ENCODE results near the gene MIF4GD. TPM values are rescaled to one million over a fixed set of nuclear protein-coding genes. Genes with fewer than 3 reads are reported as not detected.

Gene MIF4GD
- total and polyA plus RNA-seq, 2 of the 4 experiments (the other 2 are of a cell fraction): 4.1 to 6.9 TPM

DNA sequence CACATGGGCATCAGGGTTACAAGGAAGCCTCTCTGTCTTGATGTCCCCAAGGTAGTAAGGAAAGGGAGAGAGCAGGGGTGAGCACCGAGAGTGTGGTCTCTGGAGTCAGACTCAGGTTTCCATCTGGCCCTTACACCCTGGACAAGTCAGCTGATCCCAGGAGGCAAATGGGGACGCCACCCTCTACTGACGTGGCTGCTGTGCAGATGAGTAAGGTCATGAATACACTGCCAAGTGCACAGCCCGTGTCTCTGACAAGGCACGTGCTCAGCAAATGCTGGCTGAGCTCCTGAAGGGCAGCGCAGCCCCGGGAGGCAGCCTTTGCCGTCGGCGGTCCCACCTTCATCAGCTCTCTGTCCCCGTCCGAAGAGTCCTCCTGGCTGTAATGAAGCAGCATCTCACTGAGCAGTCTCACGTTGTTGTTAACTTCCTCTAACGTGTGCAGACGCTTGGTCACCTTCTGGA lies 29.0 kb downstream of the MIF4GD start:
- ATAC-seq (ENCODE audit: low read depth) (no peak), DNase-seq (peak; percentile 52)
- Histone ChIP-seq H3K36me3 (ENCODE audit: control insufficient read depth, insufficient read depth, low read length) (peaks cover 91% of the 10 kb centered on the region), H2BK20ac (ENCODE audit: low read depth, low read length) (no peak overlapping the region), H3K18ac (ENCODE audit: low read depth, low read length) (no peak overlapping the region), H4K91ac (ENCODE audit: insufficient read depth, low read depth, low read length) (no peak overlapping the region), H3K27me3 (ENCODE audit: control insufficient read depth, insufficient read depth, low read length) (no peaks in the 10 kb centered on the region), H2AK9ac (replicated peaks; ENCODE audit: low read depth, low read length, poor library complexity) (no peak overlapping the region), H4K5ac (ENCODE audit: low read depth, low read length) (no peak overlapping the region), H3K23ac (ENCODE audit: low read depth, low read length) (no peak overlapping the region), H3K27ac (ENCODE audit: insufficient read depth, low read length) (no peak overlapping the region), H3K79me1 (ENCODE audit: low read depth in 1 of 2, low read length in 2 of 2) (peaks cover 0 to 11% of the 10 kb centered on the region in 2 experiments; a peak in 1 of 4 replicates), H3K4ac (ENCODE audit: low read depth, low read length) (no peak overlapping the region), H3K56ac (ENCODE audit: extremely low read depth, insufficient read depth, low read length) (no peak overlapping the region), H4K8ac (ENCODE audit: low read depth in 2 of 2, low read length in 2 of 2) (no peak overlapping the region), H2BK120ac (ENCODE audit: low read depth, low read length) (no peak overlapping the region), H3K9ac (ENCODE audit: low read depth, low read length) (no peak overlapping the region), H3K9me3 (ENCODE audit: control insufficient read depth, insufficient read depth, low read length) (no peaks in the 10 kb centered on the region), H4K20me1 (ENCODE audit: insufficient read depth, low read length) (peaks cover 17% of the 10 kb centered on the region), H2BK15ac (ENCODE audit: low read depth, low read length) (no peak overlapping the region), H3K4me1 (ENCODE audit: control insufficient read depth, insufficient read depth, low read length) (no peaks in the 10 kb centered on the region), H3K4me2 (ENCODE audit: low read depth, low read length) (no peak overlapping the region), H2AFZ (replicated peaks; ENCODE audit: low read length, poor library complexity) (no peak overlapping the region), H3K4me3 (ENCODE audit: insufficient read depth, low read depth, low read length) (no peak overlapping the region), H3K9me1 (ENCODE audit: insufficient read depth, low read length) (no peaks in the 10 kb centered on the region), H2BK5ac (ENCODE audit: low read depth, low read length, poor library complexity, severe bottlenecking) (no peak overlapping the region), H3K14ac (replicated peaks; ENCODE audit: low read depth, low read length) (no peak overlapping the region), H2AK5ac (ENCODE audit: low read depth, low read length) (no peak overlapping the region)
- 87% methylated on average over 12 of the region's 15 CpGs; no CpG with 5 or more reads in 1 of the 2 experiments for WGBS, 2 experiments (ENCODE audit: extremely low coverage in 2 of 2, insufficient read length in 1 of 2)
- POLR2A ChIA-PET (ENCODE audit: unreplicated experiment): no interaction called here
- in situ Hi-C loops (cut with MboI; ENCODE audit: low sequenced_read_pairs) (no loop called here), intact Hi-C loops (cut with micrococcal nuclease) (no loop called here), dilution Hi-C loops (cut with HindIII; ENCODE audit: low sequenced_read_pairs, unreplicated experiment) (no loop called here)
- CTCF ChIA-PET: no interaction called here
- no TSS peak for BruUV-seq (replicated peaks)
- TF ChIP-seq ELK1 (IDR thresholded peaks at IDR 0.05; ENCODE audit: borderline replicate concordance, low read depth, low read length): no peak
- no peak for TF ChIP-seq FOS (IDR thresholded peaks at IDR 0.05; ENCODE audit: low read depth, low read length)
- TF ChIP-seq BHLHE40 (IDR thresholded peaks at IDR 0.05; ENCODE audit: low read depth, low read length): 0 out of 2 replicates have a peak, but pooled peaks have one; percentile 17
- TF ChIP-seq USF2 (IDR thresholded peaks at IDR 0.05; ENCODE audit: low read depth, low read length): peak; percentile 29; the same call in 1 of the 2 replicates

Data from IMR-90 (cell line).